Measurements from ENCODE around the gene RFNG.

RFNG gene

DNA sequence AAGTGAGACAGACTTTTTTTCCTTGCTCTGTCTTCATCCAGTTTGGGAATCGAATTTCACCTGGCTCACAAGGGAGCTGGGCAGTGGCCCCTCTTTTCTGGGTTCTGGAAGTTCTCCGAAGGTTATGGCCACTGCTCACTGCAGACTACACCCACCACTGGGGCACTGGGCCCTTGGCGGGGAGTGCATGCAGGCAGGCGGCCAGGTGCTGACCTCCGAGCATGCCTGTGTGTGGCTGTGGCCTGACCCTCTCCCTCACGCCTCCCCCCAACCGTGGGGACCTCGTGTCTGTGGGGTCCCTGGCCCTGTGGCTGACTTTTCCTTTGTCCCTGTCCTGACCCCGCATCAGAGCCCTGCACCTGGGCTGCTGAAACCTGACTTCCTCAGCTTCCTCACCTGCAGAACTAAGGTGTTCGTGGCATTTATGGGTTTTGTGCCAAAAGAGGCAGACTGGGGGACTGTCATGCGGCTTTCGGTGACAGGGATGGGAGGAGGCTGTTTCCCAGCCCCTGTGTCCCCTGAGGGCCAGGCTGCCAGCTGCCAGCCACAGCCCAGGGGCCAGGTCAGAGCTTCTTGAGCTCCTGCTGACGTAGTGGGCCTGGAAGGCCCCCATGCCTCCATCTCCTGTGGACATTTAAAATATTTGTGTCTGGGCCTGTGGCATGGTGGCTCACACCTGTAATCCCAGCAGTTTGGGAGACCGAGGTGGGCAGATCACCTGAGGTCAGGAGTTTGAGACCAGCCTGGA is 52.7 kb downstream of the RFNG start:
- DNase-seq: no peak

DNA sequence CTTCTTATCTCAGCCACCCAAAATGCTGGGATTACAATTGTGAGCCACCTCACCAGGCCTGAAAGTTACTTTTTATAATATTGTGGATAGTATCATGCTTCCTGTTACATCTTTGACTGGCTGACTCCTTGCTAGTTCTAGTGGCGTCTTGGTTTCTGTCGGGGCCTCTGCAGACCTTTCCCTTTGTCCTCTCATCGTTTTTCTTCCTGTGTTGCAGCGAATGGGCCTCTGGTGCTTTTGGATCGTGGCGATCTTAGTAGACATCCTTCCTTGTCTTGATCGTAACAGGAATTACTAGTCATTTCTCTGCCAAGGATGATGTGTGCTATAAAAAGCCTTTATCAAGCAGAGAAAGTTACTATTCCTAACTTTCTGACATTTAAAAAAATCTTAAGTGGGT is 53.4 kb downstream of the RFNG start:
- no peak for DNase-seq
